Fibroblast of peridontal ligament (primary cell): ENCODE results near the gene DIP2B.
"Not testable (repeated sequence)": the region's sequence is repeated elsewhere in the genome, so short reads cannot be mapped to it uniquely, and the experiment has no call there.

Experiments used
- DNase-seq: peaks from one replicate; pipeline ENCODE4 v3.0.0-alpha.2; 2010; ENCODE audit errors: extremely low read depth

The DIP2B gene

DNA sequence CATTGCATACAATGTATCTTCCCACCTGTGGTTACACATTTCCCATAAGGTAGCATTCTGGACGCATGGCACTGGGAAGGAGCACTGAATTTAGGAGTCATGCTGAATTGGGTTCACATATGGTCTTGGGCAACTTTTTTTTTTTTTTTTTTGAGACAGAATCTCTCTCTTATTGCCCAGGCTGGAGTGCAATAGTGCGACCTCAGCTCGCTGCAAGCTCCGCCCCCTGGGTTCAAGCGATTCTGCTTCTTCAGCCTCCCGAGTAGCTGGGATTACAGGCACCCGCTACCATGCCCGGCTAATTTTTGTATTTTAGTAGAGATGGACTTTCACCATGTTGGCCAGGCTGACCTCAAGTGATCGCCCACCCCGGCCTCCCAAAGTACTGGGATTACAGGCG is 13.3 kb downstream of the DIP2B start:
- DNase-seq: no peak

DNA sequence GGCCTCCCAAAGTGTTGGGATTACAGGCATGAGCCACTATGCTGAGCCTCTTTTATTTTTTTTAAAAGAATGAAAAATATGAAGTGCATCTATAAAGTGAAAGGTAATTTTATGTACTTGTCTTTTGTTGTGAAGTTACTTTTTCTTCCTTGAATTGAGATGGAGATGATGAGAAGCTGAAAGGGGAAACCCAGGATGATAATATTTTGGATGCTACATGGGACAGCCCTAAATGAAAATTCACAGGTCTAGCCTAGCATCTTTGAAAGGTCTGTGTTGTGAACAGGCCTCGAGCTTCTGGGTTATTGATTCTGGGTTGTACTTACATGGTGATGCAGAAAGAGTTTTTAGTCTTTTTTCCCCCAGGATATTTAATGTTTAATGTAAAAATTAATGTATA is 14.6 kb downstream of the DIP2B start:
- no peak for DNase-seq

DNA sequence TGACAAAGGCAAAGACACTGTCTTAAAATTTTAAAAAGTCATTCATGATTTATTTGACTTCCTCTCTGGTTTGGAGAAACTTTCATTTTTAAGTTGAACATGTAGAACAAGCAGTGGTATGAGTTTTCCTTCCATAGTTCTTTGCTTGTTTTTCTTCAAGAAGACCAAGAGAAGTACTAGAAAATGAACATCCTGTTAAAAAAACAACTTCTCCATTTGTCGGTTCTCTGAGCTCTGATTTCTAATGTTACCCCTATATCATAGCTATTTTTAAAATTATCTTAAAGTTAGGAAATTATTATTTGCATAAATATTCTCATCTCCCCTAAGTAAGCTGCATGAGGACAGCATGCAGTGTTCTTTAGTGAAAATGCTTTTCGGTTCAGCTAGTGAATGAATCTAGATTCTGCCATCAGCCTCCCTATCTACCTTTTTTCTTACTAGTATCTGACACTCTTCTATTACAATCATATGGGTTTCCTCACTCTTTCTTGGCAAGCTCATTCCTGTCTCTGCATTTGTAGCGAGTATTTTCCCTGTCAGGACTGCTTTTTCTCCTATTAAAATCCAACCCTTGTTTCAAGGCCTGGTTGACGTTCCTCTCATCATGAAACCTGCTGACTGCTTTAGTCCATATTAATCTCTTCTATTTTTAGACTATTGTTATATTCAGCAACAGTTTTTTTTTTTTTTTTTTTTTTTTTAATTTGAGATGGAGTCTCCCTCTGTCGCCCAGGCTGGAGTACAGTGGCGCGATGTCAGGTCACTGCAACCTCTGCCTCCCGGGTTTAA is 15.8 kb downstream of the DIP2B start:
- DNase-seq: no peak

DNA sequence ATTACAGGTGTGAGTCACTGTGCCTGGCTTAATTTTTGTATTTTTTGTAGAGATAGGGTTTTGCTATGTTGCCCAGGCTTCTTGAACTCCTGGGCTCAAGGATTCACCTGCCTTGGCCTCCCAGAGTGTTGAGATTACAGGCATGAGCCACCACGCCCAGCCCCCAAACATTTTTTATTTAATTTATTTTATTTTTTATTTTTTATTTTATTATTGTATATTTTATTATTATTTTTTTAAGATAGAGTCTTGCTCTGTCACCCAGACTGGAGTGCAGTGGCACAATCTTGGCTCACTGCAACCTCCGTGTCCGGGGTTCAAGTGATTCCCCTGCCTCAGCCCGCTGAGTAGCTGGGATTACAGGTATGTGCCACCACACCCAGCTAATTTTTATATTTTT is 17.0 kb downstream of the DIP2B start:
- DNase-seq: not testable (repeated sequence)

DNA sequence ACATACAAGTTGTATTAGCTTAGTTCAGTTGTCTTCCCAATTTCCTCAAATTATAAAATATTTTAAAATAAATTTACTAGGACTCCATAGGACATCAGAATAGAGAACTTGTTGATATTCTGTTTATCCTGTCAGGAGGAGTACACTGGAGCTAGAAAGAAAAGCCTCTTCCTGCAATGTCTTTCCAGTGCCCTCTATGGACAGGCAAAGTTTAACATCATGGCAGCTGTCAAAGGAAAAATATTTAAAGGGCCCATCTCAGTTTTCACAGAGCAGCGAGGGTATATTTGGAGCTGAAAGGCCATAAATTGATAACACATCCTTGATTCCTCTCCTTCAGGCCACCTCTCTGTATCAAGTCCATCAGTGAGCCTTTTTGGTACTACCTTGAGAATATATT is 19.0 kb downstream of the DIP2B start:
- DNase-seq: no peak

GRCh38 chr12:50524621-50525020 is 19.8 kb downstream of the DIP2B start:
- DNase-seq: no peak

DNA sequence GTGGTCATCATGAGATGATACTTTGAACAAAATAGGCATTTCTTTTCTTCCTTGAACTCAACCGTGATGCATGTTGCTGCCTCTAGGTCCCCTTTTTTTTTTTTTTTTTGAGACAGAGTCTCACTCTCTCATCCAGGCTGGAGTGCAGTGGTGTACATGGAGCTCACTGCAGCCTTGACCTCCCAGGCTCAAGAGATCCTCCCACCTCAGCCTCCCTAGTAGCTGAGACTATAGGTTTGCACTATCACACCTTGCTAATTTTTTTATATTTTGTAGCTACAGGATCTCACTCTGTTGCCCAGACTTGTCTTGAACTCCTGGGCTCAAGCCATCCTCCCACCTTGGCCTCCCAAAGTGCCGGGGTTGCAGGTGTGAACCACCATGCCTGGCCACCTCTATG is 20.6 kb downstream of the DIP2B start:
- no peak for DNase-seq

DNA sequence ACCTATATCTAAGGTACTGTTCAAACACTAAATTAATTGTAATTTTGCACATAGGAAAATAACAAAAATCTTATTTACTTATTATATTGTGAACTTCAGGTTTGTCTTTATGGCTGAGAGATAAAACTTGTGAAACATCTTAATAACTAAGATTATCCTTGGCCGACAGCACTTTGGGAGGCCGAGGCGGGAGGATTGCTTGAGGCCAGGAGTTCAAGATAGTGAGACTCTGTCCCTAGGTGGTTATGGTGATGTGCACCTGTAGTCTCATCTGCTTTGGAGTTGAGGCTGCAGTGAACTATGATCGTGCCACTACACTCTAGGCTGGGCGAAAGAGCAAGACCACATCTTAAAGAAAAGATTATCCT is 22.6 kb downstream of the DIP2B start:
- no peak for DNase-seq

- DNase-seq: no peak
Observed at GRCh38 chr12:50528800-50529199, 24.0 kb downstream of the DIP2B start.

DNA sequence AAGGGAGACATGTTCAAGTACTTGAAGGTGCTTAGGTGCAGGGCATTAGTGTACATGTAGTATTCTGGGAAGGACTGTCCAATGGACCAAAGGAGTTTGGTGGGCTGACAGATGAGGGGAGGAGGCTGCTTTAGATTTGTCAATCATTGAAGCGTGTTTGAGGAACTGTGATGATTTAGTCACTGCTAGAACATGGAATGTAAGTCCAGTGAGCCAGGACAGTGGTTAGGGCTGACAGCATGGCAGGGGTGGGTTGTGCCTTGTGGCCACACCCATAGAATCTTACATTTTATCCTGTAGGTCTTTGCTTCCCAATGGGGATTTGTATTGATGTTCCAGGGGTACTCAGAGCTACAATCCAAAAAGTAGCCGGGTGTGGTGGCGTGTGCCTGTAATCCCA is 24.6 kb downstream of the DIP2B start:
- DNase-seq: no peak

DNA sequence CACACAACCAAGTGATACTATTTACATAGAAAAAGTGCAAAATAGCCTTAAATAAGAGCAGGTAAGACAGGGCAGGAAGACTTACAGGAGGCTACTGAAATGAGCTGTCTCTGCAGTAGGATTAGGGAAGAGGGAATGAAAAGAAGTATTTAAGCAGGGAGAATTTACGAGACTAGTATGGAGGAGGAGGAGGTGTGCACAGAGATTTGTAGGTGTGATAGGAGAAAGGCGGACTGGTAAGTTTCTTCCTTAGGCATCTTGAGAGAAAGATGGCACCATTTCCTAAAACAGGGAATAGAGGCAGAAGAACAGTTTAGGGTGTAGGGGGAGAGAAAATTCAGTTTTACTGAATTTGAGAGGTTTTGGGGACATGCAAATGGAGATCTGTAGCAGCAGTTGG is 25.7 kb downstream of the DIP2B start:
- DNase-seq: no peak

GRCh38 chr12:50533203-50533584 is 28.4 kb downstream of the DIP2B start:
- no peak for DNase-seq

DNA sequence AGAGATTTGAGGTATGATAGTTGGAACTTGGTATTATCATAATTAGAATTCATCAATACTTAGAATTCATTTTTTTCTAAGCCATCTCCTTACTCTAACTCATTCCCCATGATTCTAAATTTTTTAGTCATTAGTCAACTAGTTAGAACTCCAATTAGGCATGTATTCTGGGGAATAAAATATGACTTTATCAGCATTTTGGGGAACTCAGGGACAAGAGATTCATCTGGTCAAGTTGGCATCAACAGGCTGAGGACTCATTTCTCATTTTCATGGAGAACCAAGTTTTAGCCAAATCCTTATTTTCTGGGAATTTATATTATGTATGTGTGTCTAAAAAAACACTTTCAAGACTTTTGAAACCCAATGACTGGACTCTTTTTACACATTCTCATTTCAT is 29.2 kb downstream of the DIP2B start:
- peak; percentile 52 for DNase-seq

DNA sequence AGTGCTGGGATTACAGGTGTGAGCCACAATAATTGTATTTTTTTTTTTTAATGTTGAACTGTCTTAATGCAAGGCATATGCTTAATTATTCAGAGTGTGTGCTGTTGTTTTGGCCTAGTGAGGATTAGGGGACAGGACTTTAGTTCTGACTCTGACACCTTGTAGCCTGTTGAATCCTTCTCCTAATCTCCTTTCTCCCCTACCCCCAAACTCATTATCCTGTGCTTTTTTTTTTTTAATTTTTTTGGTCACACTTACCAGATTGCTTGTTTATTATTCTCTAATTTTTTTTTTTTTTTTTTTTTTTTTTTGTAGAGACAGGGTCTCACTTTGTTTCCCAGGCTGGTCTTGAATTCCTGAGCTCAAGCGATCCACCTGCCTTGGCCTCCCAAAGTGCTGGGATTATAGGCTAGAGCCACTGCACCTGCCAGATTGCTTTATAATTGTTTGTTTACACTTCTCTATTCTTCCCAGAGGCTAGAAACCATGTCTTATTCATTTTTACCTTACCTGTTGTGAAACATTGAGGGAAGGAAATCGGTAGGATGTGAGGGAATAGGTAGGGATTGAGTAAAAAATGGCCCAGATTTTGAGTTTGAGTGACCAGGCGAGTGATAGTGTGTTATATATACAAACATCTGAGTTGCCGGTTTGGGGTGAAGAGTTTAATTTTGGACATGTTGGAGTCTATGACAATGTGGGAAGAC is 32.2 kb downstream of the DIP2B start:
- no peak for DNase-seq

DNA sequence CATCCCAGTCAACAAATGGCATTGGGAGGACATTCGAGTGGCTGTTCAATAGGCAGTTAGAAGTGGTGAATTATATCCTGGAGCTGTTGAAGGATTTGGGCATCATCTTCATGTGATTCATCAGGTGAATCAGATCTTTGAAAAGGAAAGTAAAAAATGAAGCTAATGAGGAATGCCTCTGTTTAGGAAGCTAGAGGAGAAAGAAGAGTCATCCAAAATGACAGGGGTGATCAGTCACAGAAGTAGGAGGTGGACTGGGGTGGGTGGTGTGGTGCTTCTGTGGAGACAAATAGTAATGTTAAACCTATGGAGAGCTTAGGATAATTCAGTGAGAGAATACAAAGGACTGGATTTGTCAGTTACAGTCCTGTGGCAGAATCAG is 32.7 kb downstream of the DIP2B start:
- peak; percentile 44 for DNase-seq

- no peak for DNase-seq
Observed at GRCh38 chr12:50538182-50538581, 33.4 kb downstream of the DIP2B start.

DNA sequence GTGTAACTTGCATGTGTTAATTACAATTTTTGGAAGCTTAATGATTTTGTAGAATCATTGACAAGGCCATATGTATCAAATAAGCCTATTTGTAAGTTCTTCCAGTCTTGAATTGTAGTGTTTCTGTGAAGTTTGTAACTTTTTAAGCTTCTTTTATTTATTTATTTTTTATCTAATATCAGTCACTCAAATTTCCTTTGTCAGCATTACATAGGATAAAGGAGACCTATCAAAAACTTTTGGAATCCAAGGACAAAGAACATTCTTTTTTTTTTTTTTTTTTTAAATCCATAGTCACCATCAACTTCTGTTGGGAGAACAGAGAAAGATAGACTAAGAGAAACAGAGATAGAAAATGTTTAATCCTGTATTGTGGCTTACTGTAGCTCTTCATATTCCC is 36.4 kb downstream of the DIP2B start:
- no peak for DNase-seq

DNA sequence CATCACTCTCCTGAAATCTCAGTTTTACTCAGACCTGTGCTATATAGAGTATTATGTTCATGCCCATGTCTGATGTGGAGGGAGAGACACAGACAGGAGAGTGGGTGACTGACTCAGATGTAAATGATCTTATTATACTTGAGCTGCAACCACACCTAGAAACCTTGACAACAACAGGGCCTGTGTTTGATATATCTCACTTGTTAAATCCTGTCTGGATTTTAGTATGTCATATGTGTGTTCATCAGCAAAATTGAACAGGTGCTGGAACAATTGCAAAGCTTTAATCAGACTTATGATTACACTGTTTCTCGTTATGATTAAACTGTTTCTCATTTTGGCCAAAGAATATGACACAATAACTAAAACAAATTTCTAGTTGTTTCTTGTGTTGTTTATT is 37.7 kb downstream of the DIP2B start:
- DNase-seq: peak; percentile 18

DNA sequence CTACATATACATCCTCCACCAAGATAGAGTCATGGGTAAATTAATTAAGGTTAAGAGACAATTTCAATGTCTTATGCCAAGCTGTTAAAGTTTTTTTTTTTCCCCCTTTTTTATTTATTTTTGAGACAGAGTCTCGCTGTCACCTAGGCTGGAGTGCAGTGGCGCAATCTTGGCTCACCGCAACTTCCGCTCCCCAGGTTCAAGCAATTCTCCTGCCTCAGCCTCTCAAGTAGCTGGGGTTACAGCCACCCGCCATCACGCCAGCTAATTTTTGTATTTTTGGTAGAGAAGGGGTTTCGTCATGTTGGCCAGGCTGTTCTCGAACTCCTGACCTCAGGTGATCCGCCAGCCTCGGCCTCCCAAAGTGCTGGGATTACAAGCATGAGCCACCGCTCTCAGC is 38.4 kb downstream of the DIP2B start:
- DNase-seq: not testable (repeated sequence)

GRCh38 chr12:50545213-50545612 is 40.4 kb downstream of the DIP2B start:
- no peak for DNase-seq

DNA sequence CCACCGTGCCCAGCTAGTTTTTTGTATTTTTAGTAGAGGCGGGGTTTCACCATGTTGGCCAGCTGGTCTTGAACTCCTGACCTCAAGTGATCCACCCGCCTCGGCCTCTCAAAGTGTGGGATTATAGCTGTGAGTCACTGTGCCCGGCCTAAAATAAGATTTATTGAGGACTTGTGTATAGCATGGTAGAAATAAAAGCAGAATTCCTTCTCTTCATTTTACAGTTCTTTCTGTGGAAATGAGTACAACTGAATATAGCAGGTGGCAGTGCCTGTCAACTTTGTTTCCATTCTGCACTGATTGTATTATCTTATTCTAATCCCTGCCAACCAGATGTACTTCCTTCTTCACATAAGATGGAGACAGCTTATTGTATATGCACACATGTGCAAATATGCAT is 41.0 kb downstream of the DIP2B start:
- no peak for DNase-seq

- no peak for DNase-seq
Observed at GRCh38 chr12:50546441-50547318, 41.9 kb downstream of the DIP2B start.

GRCh38 chr12:50547742-50548141 is 43.0 kb downstream of the DIP2B start:
- DNase-seq: no peak
